SK-N-SH treated with all-trans-retinoic acid at 6 μM for 48 hours (cell line): ENCODE data around the gene TRDMT1.

Experiments
- ATAC-seq: fragments of 200-7000 bp; cut with Tn5 transposase; 3 replicates; pipeline ENCODE4 v1.9.1; 2020; ENCODE audit warnings: mild to moderate bottlenecking, moderate library complexity
- ARNTL ChIP-seq: fragments of 450-650 bp; formaldehyde crosslinking; IDR thresholded peaks from 2 replicates; pipeline ENCODE4 v1.5.0; 2020; ENCODE audit warnings: low read depth, mild to moderate bottlenecking, moderate library complexity, borderline replicate concordance
- BACH2 ChIP-seq: fragments of 250-450 bp; sonication (Bioruptor Pico); IDR thresholded peaks from 2 replicates; pipeline ENCODE4 v1.9.0; 2021; ENCODE audit warnings: mild to moderate bottlenecking, borderline replicate concordance
- CSDC2 ChIP-seq: fragments of 250-450 bp; sonication (Bioruptor Pico); IDR thresholded peaks from 2 replicates; pipeline ENCODE4 v1.5.0; 2020; ENCODE audit warnings: mild to moderate bottlenecking, moderate library complexity
- ESRRG ChIP-seq: fragments of 250-450 bp; sonication (Bioruptor Pico); IDR thresholded peaks from 2 replicates; pipeline ENCODE4 v1.6.1; 2021; ENCODE audit warnings: mild to moderate bottlenecking
- ISL1 ChIP-seq: fragments of 250-450 bp; sonication (Bioruptor Pico); IDR thresholded peaks from 2 replicates; pipeline ENCODE4 v2.1.2; 2022; ENCODE audit warnings: mild to moderate bottlenecking, moderate library complexity
- OSR1 ChIP-seq: fragments of 250-450 bp; sonication (Bioruptor Pico); IDR thresholded peaks from 2 replicates; pipeline ENCODE4 v1.8.0; 2022; ENCODE audit warnings: moderate library complexity, mild to moderate bottlenecking, inconsistent platforms
- RARB ChIP-seq: fragments of 250-450 bp; sonication (Bioruptor Pico); IDR thresholded peaks from 2 replicates; pipeline ENCODE4 v1.8.0; 2021; ENCODE audit warnings: mild to moderate bottlenecking, moderate library complexity
- SNAI2 ChIP-seq: fragments of 250-450 bp; sonication (Bioruptor Pico); IDR thresholded peaks from 2 replicates; pipeline ENCODE4 v1.5.0; 2020; ENCODE audit warnings: mild to moderate bottlenecking, moderate library complexity
- TCF4 ChIP-seq: fragments of 250-450 bp; sonication (Bioruptor Pico); IDR thresholded peaks from 2 replicates; pipeline ENCODE4 v1.8.0; 2021; ENCODE audit warnings: mild to moderate bottlenecking, moderate library complexity, borderline replicate concordance
- TOX ChIP-seq: fragments of 250-450 bp; sonication (Bioruptor Pico); IDR thresholded peaks from 2 replicates; pipeline ENCODE4 v1.8.0; 2021; ENCODE audit warnings: mild to moderate bottlenecking, moderate library complexity, borderline replicate concordance
- ZC3H10 ChIP-seq: fragments of 250-450 bp; sonication (Bioruptor Pico); IDR thresholded peaks from 2 replicates; pipeline ENCODE4 v1.5.1; 2021; ENCODE audit warnings: mild to moderate bottlenecking, moderate library complexity
- ZFP3 ChIP-seq: fragments of 250-450 bp; sonication (Bioruptor Pico); IDR thresholded peaks from 2 replicates; pipeline ENCODE4 v1.5.0; 2020; ENCODE audit warnings: mild to moderate bottlenecking, moderate library complexity
- ZFP30 ChIP-seq: fragments of 450-650 bp; formaldehyde crosslinking; IDR thresholded peaks from 2 replicates; pipeline ENCODE4 v1.5.0; 2022; ENCODE audit warnings: mild to moderate bottlenecking, moderate library complexity
- ZNF565 ChIP-seq: fragments of 450-650 bp; formaldehyde crosslinking; conservative IDR thresholded peaks from 2 replicates; pipeline ENCODE4 v1.5.0; 2020; ENCODE audit warnings: low read depth, mild to moderate bottlenecking, moderate library complexity
- ZNF70 ChIP-seq: fragments of 450-650 bp; formaldehyde crosslinking; IDR thresholded peaks from 2 replicates; pipeline ENCODE4 v1.5.0; 2020; ENCODE audit warnings: mild to moderate bottlenecking, moderate library complexity
- ZNF8 ChIP-seq: fragments of 450-650 bp; formaldehyde crosslinking; IDR thresholded peaks from 2 replicates; pipeline ENCODE4 v1.5.0; 2020; ENCODE audit warnings: mild to moderate bottlenecking, moderate library complexity
- TF ChIP-seq, protein P1 (sequence below): fragments of 250-450 bp; sonication (Bioruptor Pico); IDR thresholded peaks from 2 replicates; pipeline ENCODE4 v1.8.0; 2020; ENCODE audit warnings: mild to moderate bottlenecking, moderate library complexity, borderline replicate concordance
- TF ChIP-seq, protein P2 (sequence below): fragments of 250-450 bp; sonication (Bioruptor Pico); IDR thresholded peaks from 2 replicates; pipeline ENCODE4 v1.8.0; 2021; ENCODE audit warnings: low read depth, mild to moderate bottlenecking, moderate library complexity, borderline replicate concordance
- TF ChIP-seq, protein P3 (sequence below): fragments of 250-450 bp; sonication (Bioruptor Pico); IDR thresholded peaks from 2 replicates; pipeline ENCODE4 v1.5.0; 2020; ENCODE audit warnings: mild to moderate bottlenecking, moderate library complexity
- TF ChIP-seq, protein P4 (sequence below): fragments of 250-450 bp; sonication (Bioruptor Pico); IDR thresholded peaks from 2 replicates; pipeline ENCODE4 v1.5.1; 2021; ENCODE audit warnings: mild to moderate bottlenecking, moderate library complexity

Gene TRDMT1

DNA sequence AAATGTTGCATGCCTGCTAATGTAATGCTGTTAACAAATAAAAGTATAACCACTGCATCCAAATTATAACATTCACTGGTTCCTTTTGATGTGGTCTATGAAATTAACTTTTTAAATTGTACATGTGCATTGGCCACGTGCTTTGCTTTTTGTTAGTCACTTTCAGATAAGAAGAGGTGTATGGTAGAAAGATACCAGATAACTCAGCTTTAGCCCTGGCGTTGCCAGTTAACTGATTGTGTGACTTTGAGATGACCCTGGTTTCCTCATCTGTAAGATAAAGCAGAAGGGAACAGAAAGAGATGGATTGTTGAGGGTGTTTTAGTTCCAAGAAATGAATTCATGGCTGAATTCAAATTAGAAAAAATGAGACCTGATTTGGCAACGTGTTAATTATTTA, 1.9 kb upstream of the TRDMT1 start:
- no peak for ATAC-seq
- TF ChIP-seq, protein P1, sequence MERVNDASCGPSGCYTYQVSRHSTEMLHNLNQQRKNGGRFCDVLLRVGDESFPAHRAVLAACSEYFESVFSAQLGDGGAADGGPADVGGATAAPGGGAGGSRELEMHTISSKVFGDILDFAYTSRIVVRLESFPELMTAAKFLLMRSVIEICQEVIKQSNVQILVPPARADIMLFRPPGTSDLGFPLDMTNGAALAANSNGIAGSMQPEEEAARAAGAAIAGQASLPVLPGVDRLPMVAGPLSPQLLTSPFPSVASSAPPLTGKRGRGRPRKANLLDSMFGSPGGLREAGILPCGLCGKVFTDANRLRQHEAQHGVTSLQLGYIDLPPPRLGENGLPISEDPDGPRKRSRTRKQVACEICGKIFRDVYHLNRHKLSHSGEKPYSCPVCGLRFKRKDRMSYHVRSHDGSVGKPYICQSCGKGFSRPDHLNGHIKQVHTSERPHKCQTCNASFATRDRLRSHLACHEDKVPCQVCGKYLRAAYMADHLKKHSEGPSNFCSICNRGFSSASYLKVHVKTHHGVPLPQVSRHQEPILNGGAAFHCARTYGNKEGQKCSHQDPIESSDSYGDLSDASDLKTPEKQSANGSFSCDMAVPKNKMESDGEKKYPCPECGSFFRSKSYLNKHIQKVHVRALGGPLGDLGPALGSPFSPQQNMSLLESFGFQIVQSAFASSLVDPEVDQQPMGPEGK, result no peak
- no peak for TF ChIP-seq ESRRG (CRISPR knock-in tag)
- no peak for TF ChIP-seq BACH2
- no peak for TF ChIP-seq SNAI2
- TF ChIP-seq, protein P2, sequence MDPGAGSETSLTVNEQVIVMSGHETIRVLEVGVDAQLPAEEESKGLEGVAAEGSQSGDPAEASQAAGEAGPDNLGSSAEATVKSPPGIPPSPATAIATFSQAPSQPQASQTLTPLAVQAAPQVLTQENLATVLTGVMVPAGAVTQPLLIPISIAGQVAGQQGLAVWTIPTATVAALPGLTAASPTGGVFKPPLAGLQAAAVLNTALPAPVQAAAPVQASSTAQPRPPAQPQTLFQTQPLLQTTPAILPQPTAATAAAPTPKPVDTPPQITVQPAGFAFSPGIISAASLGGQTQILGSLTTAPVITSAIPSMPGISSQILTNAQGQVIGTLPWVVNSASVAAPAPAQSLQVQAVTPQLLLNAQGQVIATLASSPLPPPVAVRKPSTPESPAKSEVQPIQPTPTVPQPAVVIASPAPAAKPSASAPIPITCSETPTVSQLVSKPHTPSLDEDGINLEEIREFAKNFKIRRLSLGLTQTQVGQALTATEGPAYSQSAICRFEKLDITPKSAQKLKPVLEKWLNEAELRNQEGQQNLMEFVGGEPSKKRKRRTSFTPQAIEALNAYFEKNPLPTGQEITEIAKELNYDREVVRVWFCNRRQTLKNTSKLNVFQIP (CRISPR knock-in tag), result no peak
- TF ChIP-seq ZC3H10, result no peak
- TF ChIP-seq ISL1 (CRISPR knock-in tag), result no peak
- no peak for TF ChIP-seq ARNTL (CRISPR knock-in tag)
- TF ChIP-seq, protein P3, sequence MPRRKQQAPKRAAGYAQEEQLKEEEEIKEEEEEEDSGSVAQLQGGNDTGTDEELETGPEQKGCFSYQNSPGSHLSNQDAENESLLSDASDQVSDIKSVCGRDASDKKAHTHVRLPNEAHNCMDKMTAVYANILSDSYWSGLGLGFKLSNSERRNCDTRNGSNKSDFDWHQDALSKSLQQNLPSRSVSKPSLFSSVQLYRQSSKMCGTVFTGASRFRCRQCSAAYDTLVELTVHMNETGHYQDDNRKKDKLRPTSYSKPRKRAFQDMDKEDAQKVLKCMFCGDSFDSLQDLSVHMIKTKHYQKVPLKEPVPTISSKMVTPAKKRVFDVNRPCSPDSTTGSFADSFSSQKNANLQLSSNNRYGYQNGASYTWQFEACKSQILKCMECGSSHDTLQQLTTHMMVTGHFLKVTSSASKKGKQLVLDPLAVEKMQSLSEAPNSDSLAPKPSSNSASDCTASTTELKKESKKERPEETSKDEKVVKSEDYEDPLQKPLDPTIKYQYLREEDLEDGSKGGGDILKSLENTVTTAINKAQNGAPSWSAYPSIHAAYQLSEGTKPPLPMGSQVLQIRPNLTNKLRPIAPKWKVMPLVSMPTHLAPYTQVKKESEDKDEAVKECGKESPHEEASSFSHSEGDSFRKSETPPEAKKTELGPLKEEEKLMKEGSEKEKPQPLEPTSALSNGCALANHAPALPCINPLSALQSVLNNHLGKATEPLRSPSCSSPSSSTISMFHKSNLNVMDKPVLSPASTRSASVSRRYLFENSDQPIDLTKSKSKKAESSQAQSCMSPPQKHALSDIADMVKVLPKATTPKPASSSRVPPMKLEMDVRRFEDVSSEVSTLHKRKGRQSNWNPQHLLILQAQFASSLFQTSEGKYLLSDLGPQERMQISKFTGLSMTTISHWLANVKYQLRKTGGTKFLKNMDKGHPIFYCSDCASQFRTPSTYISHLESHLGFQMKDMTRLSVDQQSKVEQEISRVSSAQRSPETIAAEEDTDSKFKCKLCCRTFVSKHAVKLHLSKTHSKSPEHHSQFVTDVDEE (CRISPR knock-in tag), result no peak
- TF ChIP-seq ZNF8 (CRISPR knock-in tag), result no peak
- TF ChIP-seq OSR1, result no peak
- no peak for TF ChIP-seq ZNF70 (CRISPR knock-in tag)
- no peak for TF ChIP-seq RARB (CRISPR knock-in tag)
- TF ChIP-seq TOX (CRISPR knock-in tag), result no peak
- TF ChIP-seq CSDC2 (CRISPR knock-in tag), result no peak

DNA sequence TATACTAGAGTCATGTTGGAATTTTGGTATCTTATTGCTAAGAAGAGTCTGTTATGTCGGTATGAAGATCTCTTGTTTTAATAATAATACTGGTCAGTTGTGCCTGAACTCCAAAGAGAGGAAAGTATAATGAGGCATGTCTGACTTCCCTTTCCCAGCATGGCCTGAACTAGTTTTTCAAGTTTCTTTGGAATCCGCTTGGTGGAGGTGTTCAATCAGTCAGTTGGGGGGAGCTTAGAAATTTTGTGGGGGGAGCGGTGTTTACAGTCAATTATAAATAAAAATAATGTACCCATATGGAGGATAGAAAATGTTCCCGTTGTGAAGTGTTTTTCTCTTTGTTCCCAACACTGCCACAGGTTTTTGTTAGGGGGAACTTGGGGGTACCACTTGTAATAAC, 1.5 kb upstream of the TRDMT1 start:
- ATAC-seq, result no peak
- TF ChIP-seq, protein P3 (CRISPR knock-in tag), result no peak
- no peak for TF ChIP-seq TCF4 (CRISPR knock-in tag)
- no peak for TF ChIP-seq OSR1
- TF ChIP-seq, protein P1, result no peak
- TF ChIP-seq ZFP30 (CRISPR knock-in tag), result no peak
- TF ChIP-seq SNAI2, result no peak
- TF ChIP-seq RARB (CRISPR knock-in tag), result no peak
- TF ChIP-seq ARNTL (CRISPR knock-in tag), result no peak

DNA sequence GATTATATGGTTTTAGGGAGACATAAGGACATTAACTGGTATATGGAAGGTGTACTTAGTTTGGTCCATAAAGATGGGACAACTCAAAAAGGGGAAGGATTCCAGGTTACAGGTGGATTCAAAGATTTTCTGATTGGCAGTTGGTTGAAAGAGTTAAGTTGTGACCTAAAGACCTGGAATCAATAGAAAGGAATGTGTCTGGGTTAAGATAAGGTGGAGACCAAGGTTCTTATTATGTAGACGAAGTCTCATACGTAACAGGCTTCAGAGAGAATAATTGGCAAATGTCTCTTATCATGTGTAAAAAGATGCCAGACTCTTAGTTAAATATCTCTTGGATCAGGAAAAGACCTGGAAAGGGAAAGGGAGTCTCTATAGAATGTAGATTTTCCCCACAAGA, 1.0 kb upstream of the TRDMT1 start:
- ATAC-seq, result no peak
- no peak for TF ChIP-seq TOX (CRISPR knock-in tag)
- no peak for TF ChIP-seq ZFP30 (CRISPR knock-in tag)
- TF ChIP-seq ESRRG (CRISPR knock-in tag), result no peak
- TF ChIP-seq ZNF70 (CRISPR knock-in tag), result no peak
- TF ChIP-seq SNAI2, result no peak
- no peak for TF ChIP-seq ARNTL (CRISPR knock-in tag)
- no peak for TF ChIP-seq ZNF565
- no peak for TF ChIP-seq BACH2
- no peak for TF ChIP-seq RARB (CRISPR knock-in tag)
- TF ChIP-seq, protein P4, sequence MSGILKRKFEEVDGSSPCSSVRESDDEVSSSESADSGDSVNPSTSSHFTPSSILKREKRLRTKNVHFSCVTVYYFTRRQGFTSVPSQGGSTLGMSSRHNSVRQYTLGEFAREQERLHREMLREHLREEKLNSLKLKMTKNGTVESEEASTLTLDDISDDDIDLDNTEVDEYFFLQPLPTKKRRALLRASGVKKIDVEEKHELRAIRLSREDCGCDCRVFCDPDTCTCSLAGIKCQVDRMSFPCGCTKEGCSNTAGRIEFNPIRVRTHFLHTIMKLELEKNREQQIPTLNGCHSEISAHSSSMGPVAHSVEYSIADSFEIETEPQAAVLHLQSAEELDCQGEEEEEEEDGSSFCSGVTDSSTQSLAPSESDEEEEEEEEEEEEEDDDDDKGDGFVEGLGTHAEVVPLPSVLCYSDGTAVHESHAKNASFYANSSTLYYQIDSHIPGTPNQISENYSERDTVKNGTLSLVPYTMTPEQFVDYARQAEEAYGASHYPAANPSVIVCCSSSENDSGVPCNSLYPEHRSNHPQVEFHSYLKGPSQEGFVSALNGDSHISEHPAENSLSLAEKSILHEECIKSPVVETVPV, result no peak
- TF ChIP-seq, protein P2 (CRISPR knock-in tag), result no peak
- TF ChIP-seq, protein P1, result no peak
- TF ChIP-seq ZC3H10, result no peak
- TF ChIP-seq OSR1, result no peak
- no peak for TF ChIP-seq ZFP3 (CRISPR knock-in tag)
